ENCODE measurements around the gene OR10D3.
"Not testable (repeated sequence)": the region's sequence is repeated elsewhere in the genome, so short reads cannot be mapped to it uniquely, and the experiment has no call there.

The OR10D3 gene

GRCh38 chr11:124210421-124210820, 27.3 kb downstream of the OR10D3 start:
- no peak for DNase-seq (ENCODE audit: low spot score in 2 of 2)
- Mint-ChIP-seq H3K9me3 (no peaks in the 10 kb centered on the region), H3K27ac (no peak overlapping the region), H3K4me1 (no peaks in the 10 kb centered on the region), H3K36me3 (no peaks in the 10 kb centered on the region), H3K4me3 (no peak overlapping the region)
- peak; percentile 31 for ATAC-seq

GRCh38 chr11:124211321-124211720, 28.2 kb downstream of the OR10D3 start:
- Mint-ChIP-seq H3K27ac (no peak overlapping the region), H3K9me3 (no peaks in the 10 kb centered on the region), H3K4me1 (no peaks in the 10 kb centered on the region), H3K4me3 (no peak overlapping the region), H3K36me3 (no peaks in the 10 kb centered on the region)
- DNase-seq (ENCODE audit: low spot score in 2 of 2) (no peak), ATAC-seq (no peak)

- H3K4me1 Mint-ChIP-seq = no peaks in the 10 kb centered on the region
- no peak overlapping the region for H3K27ac Mint-ChIP-seq
- DNase-seq (ENCODE audit: low spot score in 2 of 2) = no peak
- no peak overlapping the region for H3K4me3 Mint-ChIP-seq
- no peaks in the 10 kb centered on the region for H3K9me3 Mint-ChIP-seq
- no peaks in the 10 kb centered on the region for H3K36me3 Mint-ChIP-seq
- no peak for ATAC-seq
Observed at GRCh38 chr11:124214027-124214426, 30.9 kb downstream of the OR10D3 start.

GRCh38 chr11:124219126-124219525, 36.0 kb downstream of the OR10D3 start:
- ATAC-seq (no peak), DNase-seq (ENCODE audit: low spot score in 2 of 2) (no peak)
- H3K4me1 Mint-ChIP-seq = no peaks in the 10 kb centered on the region
- no peak overlapping the region for H3K27ac Mint-ChIP-seq
- H3K9me3 Mint-ChIP-seq = no peaks in the 10 kb centered on the region
- H3K4me3 Mint-ChIP-seq = no peak overlapping the region
- H3K36me3 Mint-ChIP-seq = no peaks in the 10 kb centered on the region

- Mint-ChIP-seq H3K27ac (no peak overlapping the region), H3K4me1 (no peaks in the 10 kb centered on the region), H3K4me3 (no peak overlapping the region), H3K9me3 (peaks cover 4% of the 10 kb centered on the region), H3K36me3 (no peaks in the 10 kb centered on the region)
- no peak for DNase-seq (ENCODE audit: low spot score in 2 of 2)
- no peak for ATAC-seq
Observed at GRCh38 chr11:124222407-124222806, 39.3 kb downstream of the OR10D3 start.

- not testable (repeated sequence) for ATAC-seq; DNase-seq (ENCODE audit: low spot score in 2 of 2); H3K27ac Mint-ChIP-seq; H3K9me3 Mint-ChIP-seq; H3K36me3 Mint-ChIP-seq; H3K4me1 Mint-ChIP-seq; H3K4me3 Mint-ChIP-seq
Observed at GRCh38 chr11:124224618-124225423, 41.7 kb downstream of the OR10D3 start.

- ATAC-seq (no peak), DNase-seq (ENCODE audit: low spot score in 2 of 2) (no peak)
- Mint-ChIP-seq H3K4me3 (no peak overlapping the region), H3K4me1 (no peaks in the 10 kb centered on the region), H3K27ac (no peak overlapping the region), H3K9me3 (peaks cover 8% of the 10 kb centered on the region), H3K36me3 (no peaks in the 10 kb centered on the region)
Observed at GRCh38 chr11:124225471-124225870, 42.3 kb downstream of the OR10D3 start.

GRCh38 chr11:124233376-124233775, 50.2 kb downstream of the OR10D3 start:
- ATAC-seq (no peak), DNase-seq (ENCODE audit: low spot score in 2 of 2) (no peak)
- H3K4me3 Mint-ChIP-seq = no peak overlapping the region
- H3K36me3 Mint-ChIP-seq = no peaks in the 10 kb centered on the region
- no peaks in the 10 kb centered on the region for H3K9me3 Mint-ChIP-seq
- H3K27ac Mint-ChIP-seq = no peak overlapping the region
- no peaks in the 10 kb centered on the region for H3K4me1 Mint-ChIP-seq

All from stimulated activated effector memory CD8-positive, alpha-beta T cell treated with anti-CD3 and anti-CD28 coated beads, Interleukin-12 subunit alpha, Interleukin-12 subunit beta, amount 100 ng/mL, for 72 hours (primary cell).